GM23338 (cell line): Measurements from ENCODE around the gene GSDME. TPM values are rescaled to one million over a fixed set of nuclear protein-coding genes. Genes with fewer than 3 reads are reported as not detected.

Experiments used
- ATAC-seq: fragments of 200-7000 bp; cut with Tn5 transposase; 3 replicates; pipeline ENCODE4 v1.9.1; 2020
- DNase-seq: peaks from one replicate; pipeline ENCODE4 v3.0.0-alpha.2; 2015; ENCODE audit warnings: low spot score
- H2AFZ ChIP-seq: fragments of 200-600 bp; sonication (generic); 2 replicates; pipeline ENCODE4 v1.8.0; 2016; ENCODE audit warnings: antibody characterized with exemption, mild to moderate bottlenecking, moderate library complexity
- H3F3A ChIP-seq: fragments of 200-600 bp; sonication (generic); replicated peaks from 2 replicates; pipeline ENCODE4 v1.8.0; 2017; ENCODE audit warnings: antibody characterized with exemption, mixed run types, low read depth
- H3K27ac ChIP-seq: fragments of 200-600 bp; sonication (generic); 2 replicates; pipeline ENCODE4 v1.6.1; 2016; ENCODE audit warnings: low read depth
- H3K27me3 ChIP-seq: fragments of 200-600 bp; sonication (generic); 2 replicates; pipeline ENCODE4 v1.8.0; 2016; ENCODE audit warnings: mild to moderate bottlenecking, mixed run types, moderate library complexity; ENCODE audit not compliant: insufficient read depth
- H3K36me3 ChIP-seq: fragments of 200-600 bp; sonication (generic); 2 replicates; pipeline ENCODE4 v1.8.0; 2016; ENCODE audit warnings: mild to moderate bottlenecking; ENCODE audit not compliant: insufficient read depth
- H3K4me1 ChIP-seq: fragments of 200-600 bp; sonication (generic); 2 replicates; pipeline ENCODE4 v1.8.0; 2016; ENCODE audit warnings: mild to moderate bottlenecking, moderate library complexity; ENCODE audit not compliant: insufficient read depth
- H3K4me2 ChIP-seq: fragments of 200-600 bp; sonication (generic); 2 replicates; pipeline ENCODE4 v1.7.1; 2017; ENCODE audit warnings: mixed run types
- H3K4me3 ChIP-seq: fragments of 200-600 bp; sonication (generic); 2 replicates; pipeline ENCODE4 v1.6.1; 2016; ENCODE audit warnings: mixed run types
- H3K79me2 ChIP-seq: fragments of 200-600 bp; sonication (generic); replicated peaks from 2 replicates; pipeline ENCODE4 v1.8.0; 2017; ENCODE audit warnings: mild to moderate bottlenecking; ENCODE audit not compliant: insufficient read depth
- H3K9me2 ChIP-seq: fragments of 200-600 bp; sonication (generic); 2 replicates; pipeline ENCODE4 v1.8.0; 2017; ENCODE audit not compliant: insufficient read depth
- H4K20me1 ChIP-seq: fragments of 200-600 bp; sonication (generic); replicated peaks from 2 replicates; pipeline ENCODE4 v1.8.0; 2017; ENCODE audit warnings: mild to moderate bottlenecking; ENCODE audit not compliant: insufficient read depth
- H3K27ac Mint-ChIP-seq: 2 replicates; pipeline ENCODE4 v1.8.0; 2020; ENCODE audit warnings: inconsistent platforms, mild to moderate bottlenecking, moderate library complexity, mixed read lengths
- H3K27me3 Mint-ChIP-seq: 3 replicates; pipeline ENCODE4 v1.8.0; 2022; ENCODE audit warnings: low read depth, mild to moderate bottlenecking, moderate library complexity, mixed read lengths, inconsistent platforms; ENCODE audit not compliant: insufficient read depth, poor library complexity
- H3K36me3 Mint-ChIP-seq: 3 replicates; pipeline ENCODE4 v1.8.0; 2021; ENCODE audit warnings: low read depth, mild to moderate bottlenecking, inconsistent platforms, moderate library complexity, mixed read lengths
- H3K4me1 Mint-ChIP-seq: 3 replicates; pipeline ENCODE4 v1.8.0; 2020; ENCODE audit warnings: mild to moderate bottlenecking, inconsistent platforms, mixed read lengths
- H3K4me3 Mint-ChIP-seq: 3 replicates; pipeline ENCODE4 v1.8.0; 2021; ENCODE audit warnings: moderate library complexity, mild to moderate bottlenecking, inconsistent platforms, mixed read lengths
- H3K9me3 Mint-ChIP-seq: 3 replicates; pipeline ENCODE4 v1.8.0; 2020; ENCODE audit warnings: moderate library complexity, mild to moderate bottlenecking, inconsistent platforms, mixed read lengths
- CREB1 ChIP-seq: fragments of 250-450 bp; sonication (Bioruptor Pico); IDR thresholded peaks from 2 replicates; pipeline ENCODE4 v1.5.0; 2020; ENCODE audit warnings: low read depth, mild to moderate bottlenecking, moderate library complexity
- ETS1 ChIP-seq: IDR thresholded peaks from 2 replicates; pipeline ENCODE4 v1.6.1; 2016; ENCODE audit warnings: antibody characterized with exemption
- EZH2 ChIP-seq: fragments of 200-600 bp; sonication (generic); IDR thresholded peaks from one replicate; pipeline ENCODE4 v1.8.0; 2017; ENCODE audit warnings: antibody characterized with exemption, mild to moderate bottlenecking, low read depth; ENCODE audit not compliant: unreplicated experiment
- EZH2phosphoT487 ChIP-seq: fragments of 200-600 bp; sonication (generic); IDR thresholded peaks from one replicate; pipeline ENCODE4 v1.8.1; 2018; ENCODE audit warnings: antibody characterized with exemption; ENCODE audit not compliant: unreplicated experiment
- NANOG ChIP-seq: IDR thresholded peaks from 2 replicates; pipeline ENCODE4 v1.6.1; 2016; ENCODE audit warnings: antibody characterized with exemption, borderline replicate concordance
- POLR2AphosphoS5 ChIP-seq: IDR thresholded peaks from 2 replicates; pipeline ENCODE4 v1.6.1; 2016; ENCODE audit warnings: antibody characterized with exemption, low read depth
- REST ChIP-seq: IDR thresholded peaks from one replicate; pipeline ENCODE4 v1.6.1; 2018; ENCODE audit warnings: antibody characterized with exemption; ENCODE audit not compliant: unreplicated experiment
- STAT1 ChIP-seq: IDR thresholded peaks from one replicate; pipeline ENCODE4 v1.6.1; 2016; ENCODE audit warnings: antibody characterized with exemption; ENCODE audit not compliant: unreplicated experiment
- ZNF114 ChIP-seq: fragments of 250-450 bp; sonication (Bioruptor Pico); IDR thresholded peaks from 2 replicates; pipeline ENCODE4 v1.5.0; 2020; ENCODE audit warnings: mild to moderate bottlenecking, moderate library complexity
- ZNF331 ChIP-seq: fragments of 250-450 bp; sonication (Bioruptor Pico); IDR thresholded peaks from 2 replicates; pipeline ENCODE4 v1.5.0; 2020; ENCODE audit warnings: low read depth, mild to moderate bottlenecking, moderate library complexity
- polyA plus RNA-seq: library from polyadenylated mRNA; unstranded; fragments of >200 nt; fragmentation: Nextera tagmentation; extraction: Ambion mirVana; gene quantifications from 2 replicates; pipeline ENCODE4 v1.2.1, GENCODE V29; 2016
- total RNA-seq: library from RNA; depleted of rRNA; stranded (reverse); fragments of >200 nt; shearing (Covaris generic); gene quantifications from 2 replicates; pipeline ENCODE4 v1.2.3, GENCODE V29; 2014
- TF ChIP-seq, protein P1 (sequence below): fragments of 250-450 bp; sonication (Bioruptor Pico); IDR thresholded peaks from 2 replicates; pipeline ENCODE4 v1.5.0; 2020; ENCODE audit warnings: mild to moderate bottlenecking, moderate library complexity

The GSDME gene
- total and polyA plus RNA-seq, 2 experiments from 2014 or later = 8.3 to 8.5 TPM

DNA sequence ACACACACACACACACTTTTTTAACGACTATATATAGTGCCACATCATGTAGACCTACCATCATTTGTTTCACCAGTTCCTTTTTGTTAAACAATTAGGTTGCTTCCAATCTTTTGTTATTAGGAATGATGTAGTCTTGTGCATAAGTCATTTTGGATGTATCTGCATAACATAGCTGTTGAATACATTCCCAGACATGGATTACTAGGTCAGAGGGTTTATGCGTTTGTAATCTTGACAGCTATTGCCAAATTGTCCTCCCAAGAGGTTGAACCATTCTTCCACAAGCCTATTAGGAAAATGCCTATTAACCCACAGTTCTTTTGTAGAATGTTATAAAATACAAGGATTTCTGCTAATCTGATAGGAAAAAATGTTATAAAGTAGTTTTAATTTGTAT is 96.7 kb downstream of the GSDME start:
- no peak for ATAC-seq
- peaks cover 21% of the 10 kb centered on the region; the same call in 2 of the 3 replicates for H3K36me3 Mint-ChIP-seq
- peaks cover 27% of the 10 kb centered on the region for H3K4me1 ChIP-seq

More for the DNA sequence above, 96.7 kb downstream of the GSDME start:
- H3K27me3 Mint-ChIP-seq = peaks cover 2% of the 10 kb centered on the region
- H3K9me2 ChIP-seq = no peaks in the 10 kb centered on the region
- H3K4me3 Mint-ChIP-seq = no peak overlapping the region
- H3K4me1 Mint-ChIP-seq = peaks cover 28% of the 10 kb centered on the region
- no peak for DNase-seq
- H3K36me3 ChIP-seq = no peaks in the 10 kb centered on the region
- H3K4me3 ChIP-seq = no peak overlapping the region
- H3K27me3 ChIP-seq = no peaks in the 10 kb centered on the region
- H2AFZ ChIP-seq = no peak overlapping the region
- H3K4me2 ChIP-seq = 0 out of 2 replicates have a peak overlapping the region, but pooled peaks have one; percentile 13
- peaks cover 5% of the 10 kb centered on the region; the same call in 1 of the 2 replicates for H4K20me1 ChIP-seq
- H3K27ac Mint-ChIP-seq = no peak overlapping the region
- TF ChIP-seq NANOG (no peak), CREB1 (CRISPR knock-in tag) (no peak), POLR2AphosphoS5 (no peak), REST (no peak), EZH2 (no peak), STAT1 (no peak), ETS1 (no peak), ZNF331 (CRISPR knock-in tag) (no peak), ZNF114 (CRISPR knock-in tag) (no peak), EZH2phosphoT487 (no peak)
- TF ChIP-seq, protein P1, sequence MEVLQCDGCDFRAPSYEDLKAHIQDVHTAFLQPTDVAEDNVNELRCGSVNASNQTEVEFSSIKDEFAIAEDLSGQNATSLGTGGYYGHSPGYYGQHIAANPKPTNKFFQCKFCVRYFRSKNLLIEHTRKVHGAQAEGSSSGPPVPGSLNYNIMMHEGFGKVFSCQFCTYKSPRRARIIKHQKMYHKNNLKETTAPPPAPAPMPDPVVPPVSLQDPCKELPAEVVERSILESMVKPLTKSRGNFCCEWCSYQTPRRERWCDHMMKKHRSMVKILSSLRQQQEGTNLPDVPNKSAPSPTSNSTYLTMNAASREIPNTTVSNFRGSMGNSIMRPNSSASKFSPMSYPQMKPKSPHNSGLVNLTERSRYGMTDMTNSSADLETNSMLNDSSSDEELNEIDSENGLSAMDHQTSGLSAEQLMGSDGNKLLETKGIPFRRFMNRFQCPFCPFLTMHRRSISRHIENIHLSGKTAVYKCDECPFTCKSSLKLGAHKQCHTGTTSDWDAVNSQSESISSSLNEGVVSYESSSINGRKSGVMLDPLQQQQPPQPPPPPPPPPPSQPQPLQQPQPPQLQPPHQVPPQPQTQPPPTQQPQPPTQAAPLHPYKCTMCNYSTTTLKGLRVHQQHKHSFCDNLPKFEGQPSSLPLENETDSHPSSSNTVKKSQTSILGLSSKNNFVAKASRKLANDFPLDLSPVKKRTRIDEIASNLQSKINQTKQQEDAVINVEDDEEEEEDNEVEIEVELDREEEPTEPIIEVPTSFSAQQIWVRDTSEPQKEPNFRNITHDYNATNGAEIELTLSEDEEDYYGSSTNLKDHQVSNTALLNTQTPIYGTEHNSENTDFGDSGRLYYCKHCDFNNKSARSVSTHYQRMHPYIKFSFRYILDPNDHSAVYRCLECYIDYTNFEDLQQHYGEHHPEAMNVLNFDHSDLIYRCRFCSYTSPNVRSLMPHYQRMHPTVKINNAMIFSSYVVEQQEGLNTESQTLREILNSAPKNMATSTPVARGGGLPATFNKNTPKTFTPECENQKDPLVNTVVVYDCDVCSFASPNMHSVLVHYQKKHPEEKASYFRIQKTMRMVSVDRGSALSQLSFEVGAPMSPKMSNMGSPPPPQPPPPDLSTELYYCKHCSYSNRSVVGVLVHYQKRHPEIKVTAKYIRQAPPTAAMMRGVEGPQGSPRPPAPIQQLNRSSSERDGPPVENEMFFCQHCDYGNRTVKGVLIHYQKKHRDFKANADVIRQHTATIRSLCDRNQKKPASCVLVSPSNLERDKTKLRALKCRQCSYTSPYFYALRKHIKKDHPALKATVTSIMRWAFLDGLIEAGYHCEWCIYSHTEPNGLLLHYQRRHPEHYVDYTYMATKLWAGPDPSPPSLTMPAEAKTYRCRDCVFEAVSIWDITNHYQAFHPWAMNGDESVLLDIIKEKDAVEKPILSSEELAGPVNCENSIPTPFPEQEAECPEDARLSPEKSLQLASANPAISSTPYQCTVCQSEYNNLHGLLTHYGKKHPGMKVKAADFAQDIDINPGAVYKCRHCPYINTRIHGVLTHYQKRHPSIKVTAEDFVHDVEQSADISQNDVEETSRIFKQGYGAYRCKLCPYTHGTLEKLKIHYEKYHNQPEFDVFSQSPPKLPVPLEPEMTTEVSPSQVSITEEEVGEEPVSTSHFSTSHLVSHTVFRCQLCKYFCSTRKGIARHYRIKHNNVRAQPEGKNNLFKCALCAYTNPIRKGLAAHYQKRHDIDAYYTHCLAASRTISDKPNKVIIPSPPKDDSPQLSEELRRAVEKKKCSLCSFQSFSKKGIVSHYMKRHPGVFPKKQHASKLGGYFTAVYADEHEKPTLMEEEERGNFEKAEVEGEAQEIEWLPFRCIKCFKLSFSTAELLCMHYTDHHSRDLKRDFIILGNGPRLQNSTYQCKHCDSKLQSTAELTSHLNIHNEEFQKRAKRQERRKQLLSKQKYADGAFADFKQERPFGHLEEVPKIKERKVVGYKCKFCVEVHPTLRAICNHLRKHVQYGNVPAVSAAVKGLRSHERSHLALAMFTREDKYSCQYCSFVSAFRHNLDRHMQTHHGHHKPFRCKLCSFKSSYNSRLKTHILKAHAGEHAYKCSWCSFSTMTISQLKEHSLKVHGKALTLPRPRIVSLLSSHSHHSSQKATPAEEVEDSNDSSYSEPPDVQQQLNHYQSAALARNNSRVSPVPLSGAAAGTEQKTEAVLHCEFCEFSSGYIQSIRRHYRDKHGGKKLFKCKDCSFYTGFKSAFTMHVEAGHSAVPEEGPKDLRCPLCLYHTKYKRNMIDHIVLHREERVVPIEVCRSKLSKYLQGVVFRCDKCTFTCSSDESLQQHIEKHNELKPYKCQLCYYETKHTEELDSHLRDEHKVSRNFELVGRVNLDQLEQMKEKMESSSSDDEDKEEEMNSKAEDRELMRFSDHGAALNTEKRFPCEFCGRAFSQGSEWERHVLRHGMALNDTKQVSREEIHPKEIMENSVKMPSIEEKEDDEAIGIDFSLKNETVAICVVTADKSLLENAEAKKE (CRISPR knock-in tag) = no peak
- H3K9me3 Mint-ChIP-seq = no peaks in the 10 kb centered on the region
- peaks cover 28% of the 10 kb centered on the region; the same call in 1 of the 2 replicates for H3K79me2 ChIP-seq
- H3K27ac ChIP-seq = no peak overlapping the region
- no peaks in the 10 kb centered on the region for H3F3A ChIP-seq
